ENCODE measurements around the gene GRK1.

GRK1 gene

GRCh38 chr13:113786262-113786841 lies 119.3 kb downstream of the GRK1 start (continued):
- TF ChIP-seq ZNF776 (tag by site-specific recombination; IDR thresholded peaks at IDR 0.05; ENCODE audit: borderline replicate concordance) (no peak), ZFP3 (tag by site-specific recombination; IDR thresholded peaks at IDR 0.05; ENCODE audit: low read depth) (no peak), ZNF223 (tag by site-specific recombination; IDR thresholded peaks at IDR 0.05) (no peak)

Data from HEK293 (cell line).